Stomach (tissue), 4 donors: Measurements from ENCODE around the gene RFXAP.

Experiments used
- CTCF ChIP-seq, 7 experiments: fragments of 450-650 bp in 4 of 7; fragments of 200-600 bp in 3 of 7; sonication (generic) in 3 of 7; IDR thresholded peaks; one replicate each; pipeline ENCODE4 v1.5.1; 2016 to 2019; ENCODE audit warnings: antibody characterized with exemption in 7 of 7, control low read depth in 2 of 7, mild to moderate bottlenecking in 1 of 7
- POLR2A ChIP-seq, 4 donors: fragments of 450-650 bp; IDR thresholded peaks; one replicate each; pipeline ENCODE4 v1.6.1; 2016; ENCODE audit warnings: antibody characterized with exemption in 4 of 4, control low read depth in 2 of 4, mild to moderate bottlenecking in 1 of 4, moderate library complexity in 1 of 4

- no peak for TF ChIP-seq POLR2A (IDR thresholded peaks at IDR 0.05)
- TF ChIP-seq CTCF (IDR thresholded peaks at IDR 0.05) = no peak
Observed at GRCh38 chr13:36834299-36834698, 15.3 kb downstream of the RFXAP start.
